Thoracic aorta (tissue), 2 donors: ENCODE data around the gene SLC44A2. TPM values are rescaled to one million over a fixed set of nuclear protein-coding genes. Genes with fewer than 3 reads are reported as not detected.

Experiments
- ATAC-seq: fragments of 150-250 bp; one replicate; pipeline ENCODE4 v1.8.0; 2017; ENCODE audit warnings: low read depth; ENCODE audit not compliant: insufficient number of reproducible peaks, low FRiP score
- DNase-seq: peaks from one replicate; pipeline ENCODE4 v3.0.0-alpha.2; 2020; ENCODE audit warnings: low spot score
- H3K27ac ChIP-seq, 2 donors: fragments of 200-600 bp; sonication (generic); 1 replicate in 1 of 2; 2 replicates in 1 of 2; pipeline ENCODE4 v1.5.1; 2016; ENCODE audit warnings: mild to moderate bottlenecking in 2 of 2, moderate library complexity in 2 of 2
- H3K27me3 ChIP-seq: fragments of 200-600 bp; sonication (generic); replicated peaks from 2 replicates; pipeline ENCODE4 v1.6.0; 2016; ENCODE audit warnings: mild to moderate bottlenecking; ENCODE audit not compliant: insufficient read depth
- H3K36me3 ChIP-seq: fragments of 200-600 bp; sonication (generic); one replicate; pipeline ENCODE4 v1.5.1; 2016
- H3K4me1 ChIP-seq, 2 donors: fragments of 200-600 bp; sonication (generic); 1 replicate in 1 of 2; 2 replicates in 1 of 2; pipeline versions ENCODE4 v1.5.1 to v1.6.0; 2016; ENCODE audit warnings: low read depth in 2 of 2, mild to moderate bottlenecking in 1 of 2; ENCODE audit not compliant: control insufficient read depth in 1 of 2
- H3K4me3 ChIP-seq: fragments of 200-600 bp; sonication (generic); 2 replicates; pipeline ENCODE4 v1.5.1; 2016; ENCODE audit warnings: mild to moderate bottlenecking
- H3K9me3 ChIP-seq: fragments of 200-600 bp; sonication (generic); 2 replicates; pipeline ENCODE4 v1.5.1; 2016
- CTCF ChIP-seq: fragments of 200-600 bp; sonication (generic); IDR thresholded peaks from one replicate; pipeline ENCODE4 v1.5.1; 2019; ENCODE audit warnings: antibody characterized with exemption
- total RNA-seq, 2 donors: library from RNA; depleted of rRNA; stranded (reverse); fragments of >200 nt; gene quantifications; one replicate each; pipeline versions ENCODE4 v1.1.0 to v1.2.3, GENCODE V29; 2016

SLC44A2 gene
- total RNA-seq, 2 donors from 2014 or later: 105 to 748 TPM

- H3K36me3 ChIP-seq: no peaks in the 10 kb centered on the region
- peak overlapping the region; percentile 97 to 98 for H3K27ac ChIP-seq
- no peak for TF ChIP-seq CTCF
- DNase-seq (no peak), ATAC-seq (no peak)
- H3K4me3 ChIP-seq: peak overlapping the region; percentile 93
- H3K27me3 ChIP-seq: no peaks in the 10 kb centered on the region
- peaks cover 16 to 31% of the 10 kb centered on the region in 2 donors for H3K4me1 ChIP-seq
- no peaks in the 10 kb centered on the region for H3K9me3 ChIP-seq
These were observed 20.8 kb upstream of the SLC44A2 start for GRCh38 chr19:10604460-10604980.

GRCh38 chr19:10611907-10612306 is 13.4 kb upstream of the SLC44A2 start:
- peaks cover 24 to 36% of the 10 kb centered on the region in 2 donors for H3K4me1 ChIP-seq
- no peaks in the 10 kb centered on the region for H3K27me3 ChIP-seq
- H3K9me3 ChIP-seq: no peaks in the 10 kb centered on the region
- no peak overlapping the region for H3K4me3 ChIP-seq
- H3K27ac ChIP-seq: peak overlapping the region; percentile 66 to 69
- no peak for TF ChIP-seq CTCF
- ATAC-seq: no peak
- no peak for DNase-seq
- H3K36me3 ChIP-seq: no peaks in the 10 kb centered on the region

GRCh38 chr19:10612499-10613119 is 12.7 kb upstream of the SLC44A2 start:
- Histone ChIP-seq H3K27me3 (no peaks in the 10 kb centered on the region), H3K9me3 (no peaks in the 10 kb centered on the region), H3K36me3 (no peaks in the 10 kb centered on the region), H3K27ac (peak overlapping the region; percentile 66 to 69), H3K4me1 (peaks cover 28 to 42% of the 10 kb centered on the region in 2 donors), H3K4me3 (peak overlapping the region; percentile 18)
- DNase-seq (peak; percentile 66), ATAC-seq (peak; percentile 75)
- no peak for TF ChIP-seq CTCF

GRCh38 chr19:10615429-10616023 is 9.8 kb upstream of the SLC44A2 start:
- peak overlapping the region in 1 of 2 donors; percentile 21 for H3K27ac ChIP-seq
- no peak for TF ChIP-seq CTCF
- no peaks in the 10 kb centered on the region for H3K27me3 ChIP-seq
- DNase-seq: no peak
- H3K4me3 ChIP-seq: no peak overlapping the region
- no peaks in the 10 kb centered on the region for H3K9me3 ChIP-seq
- no peaks in the 10 kb centered on the region for H3K36me3 ChIP-seq
- no peak for ATAC-seq
- peaks cover 28 to 35% of the 10 kb centered on the region in 2 donors for H3K4me1 ChIP-seq

- H3K36me3 ChIP-seq: no peaks in the 10 kb centered on the region
- peaks cover 14 to 20% of the 10 kb centered on the region in 2 donors for H3K4me1 ChIP-seq
- peak; percentile 58 for ATAC-seq
- peak overlapping the region; percentile 60 to 71 for H3K27ac ChIP-seq
- no peaks in the 10 kb centered on the region for H3K27me3 ChIP-seq
- no peaks in the 10 kb centered on the region for H3K9me3 ChIP-seq
- peak overlapping the region; percentile 4 for H3K4me3 ChIP-seq
- no peak for DNase-seq
- no peak for TF ChIP-seq CTCF
These were observed 7.8 kb upstream of the SLC44A2 start for GRCh38 chr19:10617409-10618121.
